Cardiac fibroblast (primary cell): Measurements from ENCODE around the gene ETS2.
"Not testable (repeated sequence)": the region's sequence is repeated elsewhere in the genome, so short reads cannot be mapped to it uniquely, and the experiment has no call there.

Experiments
- DNase-seq, 2 donors: peaks; one replicate each; pipeline versions ENCODE4 v3.0.0 to v3.0.0-alpha.2; 2010; ENCODE audit warnings: low read depth in 2 of 2
- H3K4me3 ChIP-seq, 2 donors: replicated peaks in 1 of 2; 1 replicate in 1 of 2; 2 replicates in 1 of 2; pipeline ENCODE4 v1.5.1; 2011; ENCODE audit warnings: low read depth in 2 of 2, low read length in 2 of 2, mild to moderate bottlenecking in 2 of 2, moderate library complexity in 1 of 2
- CTCF ChIP-seq: IDR thresholded peaks from one replicate; pipeline ENCODE4 v1.5.1; 2011; ENCODE audit warnings: low read depth, mild to moderate bottlenecking, low read length, inconsistent platforms

Gene ETS2

GRCh38 chr21:38842079-38842478 lies 36.4 kb downstream of the ETS2 start:
- TF ChIP-seq CTCF: no peak
- DNase-seq: no peak
- H3K4me3 ChIP-seq: no peak overlapping the region

GRCh38 chr21:38843379-38843778 lies 37.6 kb downstream of the ETS2 start:
- TF ChIP-seq CTCF: no peak
- no peak overlapping the region for H3K4me3 ChIP-seq
- no peak for DNase-seq

- peak; percentile 83 to 92 for DNase-seq
- no peak overlapping the region for H3K4me3 ChIP-seq
- TF ChIP-seq CTCF: no peak
These were observed 38.2 kb downstream of the ETS2 start for GRCh38 chr21:38843806-38844503.

GRCh38 chr21:38845374-38845773 lies 39.6 kb downstream of the ETS2 start:
- not testable (repeated sequence) for H3K4me3 ChIP-seq, DNase-seq

GRCh38 chr21:38847556-38847955 lies 41.8 kb downstream of the ETS2 start:
- no peak for TF ChIP-seq CTCF
- peak; percentile 61 to 75 for DNase-seq

GRCh38 chr21:38848187-38848609 lies 42.5 kb downstream of the ETS2 start:
- no peak for TF ChIP-seq CTCF
- DNase-seq: peak; percentile 74 to 95
- H3K4me3 ChIP-seq: no peak overlapping the region

More at GRCh38 chr21:38847556-38847955, 41.8 kb downstream of the ETS2 start:
- H3K4me3 ChIP-seq: no peak overlapping the region

GRCh38 chr21:38849776-38850175 lies 44.0 kb downstream of the ETS2 start:
- DNase-seq: no peak
- TF ChIP-seq CTCF: no peak
- H3K4me3 ChIP-seq: no peak overlapping the region
